NAMALWA (cell line): ENCODE results near the gene CFP.
"Not testable (repeated sequence)": the region's sequence is repeated elsewhere in the genome, so short reads cannot be mapped to it uniquely, and the experiment has no call there.

ENCODE experiments used
- DNase-seq: peaks from one replicate; pipeline ENCODE4 v3.0.0-alpha.2; 2015; ENCODE audit warnings: low spot score

Gene CFP

DNA sequence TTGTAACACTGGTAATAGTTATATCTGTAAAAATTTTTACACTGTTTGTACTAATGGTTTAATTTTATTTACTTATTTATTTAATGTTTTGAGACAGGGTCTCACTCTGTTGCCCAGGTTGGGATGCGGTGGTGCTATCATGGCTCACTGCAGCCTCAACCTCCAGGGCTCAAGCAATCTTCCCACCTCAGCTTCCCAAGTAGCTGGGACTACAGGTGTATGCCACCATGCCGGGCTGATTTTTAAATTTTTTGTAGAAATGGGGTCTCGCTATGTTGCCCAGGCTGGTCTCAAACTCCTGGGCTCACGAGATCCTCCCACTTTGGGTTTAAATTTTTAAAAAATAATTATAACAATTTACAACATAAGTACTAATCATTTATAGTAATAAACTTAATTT lies 26.6 kb downstream of the CFP start:
- DNase-seq: not testable (repeated sequence)

DNA sequence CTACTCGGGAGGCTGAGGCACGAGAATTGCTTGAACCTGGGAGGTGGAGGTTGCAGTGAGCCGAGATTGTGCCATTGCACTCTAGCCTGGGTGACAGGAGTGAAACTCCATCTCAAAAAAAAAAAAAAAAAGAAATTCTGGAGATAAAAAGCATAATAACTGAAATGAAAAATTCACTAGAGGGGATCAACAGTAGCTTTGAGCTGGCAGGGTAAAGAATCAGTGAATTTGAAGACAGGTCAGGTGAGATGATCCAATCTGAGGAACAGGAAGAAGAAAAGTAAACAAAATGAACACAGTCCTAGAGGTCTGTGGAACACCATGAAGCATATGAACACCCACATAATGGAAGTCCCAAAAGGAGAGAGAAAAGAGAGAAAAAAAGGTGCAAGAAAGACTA lies 32.5 kb downstream of the CFP start:
- no peak for DNase-seq

DNA sequence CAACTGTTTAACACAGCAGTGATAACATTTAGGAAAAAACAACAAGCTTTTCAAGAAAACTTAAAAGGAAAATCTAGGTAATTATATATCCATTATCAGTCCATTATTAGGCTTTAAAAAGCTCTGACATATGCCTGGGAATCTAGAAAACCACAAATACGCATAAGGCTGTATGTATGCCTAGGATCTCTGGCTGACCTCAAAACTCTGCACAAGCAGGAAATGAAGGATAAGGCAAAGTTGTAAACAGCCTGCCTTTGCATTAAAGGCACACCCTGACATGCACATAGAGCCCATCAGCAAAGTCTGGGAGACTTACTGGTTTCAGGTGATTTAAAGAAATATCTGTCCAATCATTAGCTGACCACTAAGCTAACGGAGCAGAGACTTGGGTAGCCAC lies 33.5 kb downstream of the CFP start:
- DNase-seq: no peak

DNA sequence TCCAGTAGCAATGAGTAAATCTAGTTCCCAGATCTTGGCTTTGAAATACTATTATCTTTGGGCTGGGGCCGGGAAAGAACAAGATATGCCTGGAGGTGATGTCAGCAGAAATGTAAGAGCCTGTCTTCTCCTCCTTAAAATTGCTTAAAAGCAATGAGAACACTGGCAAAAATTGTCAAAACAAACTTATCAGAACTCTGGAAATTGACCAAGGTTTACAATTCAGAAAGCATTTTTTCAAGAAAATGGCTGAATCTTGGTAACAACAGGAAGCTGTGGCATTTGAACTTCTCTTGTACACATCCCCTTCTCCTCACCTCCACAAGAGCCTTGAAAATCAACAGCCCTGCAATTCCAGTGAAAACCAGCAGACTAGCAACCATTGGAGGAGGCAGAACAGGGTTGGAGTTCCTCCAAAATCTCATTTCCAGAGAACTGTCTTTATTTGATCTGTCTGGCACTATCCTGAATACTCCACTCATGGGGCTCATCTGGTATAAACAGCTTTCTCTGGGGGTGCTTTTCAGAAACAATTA lies 33.9 kb downstream of the CFP start:
- no peak for DNase-seq

DNA sequence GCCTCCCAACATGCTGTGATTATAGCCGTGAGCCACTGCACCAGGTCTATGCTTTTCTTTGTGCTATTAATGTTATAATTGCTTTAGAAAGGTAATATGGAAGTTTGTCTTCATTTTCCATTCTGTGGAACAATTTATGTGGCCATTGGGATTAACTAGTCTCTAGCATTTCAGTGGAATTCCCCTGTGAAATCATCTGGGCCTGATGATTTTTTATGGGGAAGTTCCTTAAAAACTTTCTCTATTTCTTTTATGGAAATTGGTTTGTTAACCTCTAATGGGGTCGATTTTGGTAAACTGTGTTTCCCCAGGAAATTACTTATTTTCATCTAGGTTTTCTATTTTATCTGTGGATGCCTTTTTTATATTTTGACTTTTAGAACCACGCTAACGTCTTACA lies 36.2 kb downstream of the CFP start:
- DNase-seq: no peak

DNA sequence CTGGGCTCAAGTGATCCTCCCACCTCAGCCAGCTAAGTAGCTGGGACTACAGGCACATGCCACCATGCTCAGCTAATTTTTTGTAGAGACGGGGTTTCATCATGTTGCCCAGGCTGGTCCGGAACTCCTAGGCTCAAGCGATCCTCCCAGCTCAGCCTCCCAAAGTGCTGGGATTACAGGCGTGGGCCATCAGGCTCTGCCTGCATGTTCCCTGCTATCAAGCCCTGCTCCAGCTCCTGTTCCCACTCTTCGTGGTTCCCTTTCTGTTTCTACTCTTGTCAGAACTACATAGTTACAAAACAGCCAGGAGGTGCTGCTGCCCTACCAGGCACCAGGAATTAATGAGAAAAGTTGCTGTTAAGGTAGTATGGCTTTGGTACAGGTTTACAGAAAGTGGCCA lies 38.7 kb downstream of the CFP start:
- no peak for DNase-seq

DNA sequence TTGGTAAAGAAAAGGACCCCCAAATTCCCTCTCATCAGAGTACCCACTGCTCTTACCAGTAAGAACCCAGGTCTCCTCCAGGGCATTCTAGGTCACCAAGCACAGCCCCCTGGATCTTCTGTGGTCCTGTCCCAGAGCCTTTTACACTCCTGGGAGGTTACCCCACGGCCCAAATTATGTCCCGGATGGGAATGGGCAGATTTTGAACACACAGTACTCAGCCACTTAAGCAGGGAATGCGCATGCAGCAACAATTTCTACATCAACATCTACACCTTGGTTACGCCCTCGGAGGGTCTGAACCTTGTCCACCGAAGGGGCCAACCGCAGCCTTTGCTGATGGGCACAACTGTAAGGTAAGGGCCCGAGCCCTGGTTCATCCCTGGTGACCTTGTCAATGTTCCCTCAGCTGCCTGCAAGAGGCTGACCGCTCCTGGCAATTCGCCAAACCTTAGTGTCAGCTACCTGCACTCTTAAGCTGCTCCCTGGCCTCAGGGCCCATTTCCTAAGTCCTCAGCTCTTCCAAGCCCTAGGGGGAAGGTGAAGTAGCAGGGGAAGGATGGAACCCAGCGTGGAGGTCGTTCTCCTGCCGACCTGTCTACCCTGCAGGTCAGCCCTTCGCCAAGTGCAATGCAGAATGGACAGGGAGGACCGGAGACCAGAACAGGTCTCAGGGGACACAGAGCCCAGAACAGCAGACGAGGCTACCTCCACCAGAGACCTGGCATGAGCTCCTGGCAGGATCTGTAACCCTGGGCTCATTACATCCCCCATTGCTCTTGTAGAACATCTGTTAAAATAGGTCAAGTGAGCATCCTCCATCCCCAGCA lies 41.6 kb downstream of the CFP start:
- DNase-seq: no peak

DNA sequence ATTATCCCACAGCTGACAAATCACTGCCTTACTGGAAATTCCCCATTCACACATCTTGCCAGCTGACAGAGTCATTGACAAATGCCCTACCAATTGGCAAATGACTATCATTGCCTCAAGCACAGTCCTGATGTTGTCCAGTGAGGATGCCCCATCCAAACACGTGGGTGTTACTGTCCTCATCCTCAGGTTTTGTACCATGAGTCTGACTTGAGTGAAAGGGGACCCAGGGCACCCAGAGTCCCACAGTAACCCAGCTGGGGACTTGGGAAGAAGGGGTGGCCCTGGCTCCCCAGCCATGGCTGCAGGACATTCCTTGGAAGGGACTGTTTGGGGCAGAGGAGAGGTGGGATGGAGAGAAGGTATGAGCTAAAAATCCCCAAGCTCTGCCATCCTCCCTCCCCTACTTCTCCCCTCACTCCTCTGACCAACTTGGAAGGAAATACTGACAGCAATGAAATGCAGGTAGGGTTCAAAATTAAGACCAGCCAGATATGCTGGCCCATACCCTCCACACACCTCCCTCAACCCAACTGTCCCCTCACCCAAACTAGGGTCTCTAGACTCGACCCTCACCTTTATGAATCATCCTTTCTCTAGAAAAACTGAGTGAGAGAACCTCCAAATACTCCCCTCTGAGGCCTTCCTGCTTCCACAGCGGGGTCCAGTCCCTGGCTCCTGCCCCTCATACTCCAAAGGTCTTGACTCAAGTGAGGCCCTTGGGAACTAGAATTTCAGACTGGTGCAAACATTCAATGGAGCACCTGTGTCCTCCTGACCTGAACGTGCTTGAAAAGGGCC lies 42.4 kb downstream of the CFP start:
- DNase-seq: no peak

DNA sequence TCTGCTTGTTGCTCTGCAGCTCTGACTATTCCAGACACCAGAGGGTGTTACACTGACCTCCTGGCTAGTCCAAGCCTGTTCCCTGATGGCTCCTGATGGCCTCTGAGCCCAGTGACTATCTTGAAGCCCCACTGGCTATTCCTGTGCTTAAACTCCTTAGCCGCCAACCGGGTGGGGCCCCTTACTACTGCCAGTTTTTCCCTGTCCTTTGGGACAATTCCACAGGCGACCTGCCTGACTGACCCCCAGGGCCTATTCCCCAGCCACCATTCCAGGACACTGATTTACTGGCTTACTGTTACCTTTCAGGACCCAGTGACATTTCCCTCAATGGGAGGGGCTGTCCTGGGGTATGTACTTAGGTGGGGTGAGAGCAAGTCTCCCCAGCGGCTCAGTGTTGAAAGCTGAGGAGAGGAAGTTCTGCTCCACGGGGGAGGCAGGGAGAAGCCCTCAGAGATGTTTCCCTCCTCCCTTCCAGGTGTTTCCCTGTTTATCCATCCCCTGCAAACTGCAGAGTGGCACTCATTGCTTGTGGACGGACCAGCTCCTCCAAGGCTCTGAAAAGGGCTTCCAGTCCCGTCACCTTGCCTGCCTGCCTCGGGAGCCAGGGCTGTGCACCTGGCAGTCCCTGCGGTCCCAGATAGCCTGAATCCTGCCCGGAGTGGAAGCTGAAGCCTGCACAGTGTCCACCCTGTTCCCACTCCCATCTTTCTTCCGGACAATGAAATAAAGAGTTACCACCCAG lies 43.5 kb downstream of the CFP start:
- DNase-seq: no peak

DNA sequence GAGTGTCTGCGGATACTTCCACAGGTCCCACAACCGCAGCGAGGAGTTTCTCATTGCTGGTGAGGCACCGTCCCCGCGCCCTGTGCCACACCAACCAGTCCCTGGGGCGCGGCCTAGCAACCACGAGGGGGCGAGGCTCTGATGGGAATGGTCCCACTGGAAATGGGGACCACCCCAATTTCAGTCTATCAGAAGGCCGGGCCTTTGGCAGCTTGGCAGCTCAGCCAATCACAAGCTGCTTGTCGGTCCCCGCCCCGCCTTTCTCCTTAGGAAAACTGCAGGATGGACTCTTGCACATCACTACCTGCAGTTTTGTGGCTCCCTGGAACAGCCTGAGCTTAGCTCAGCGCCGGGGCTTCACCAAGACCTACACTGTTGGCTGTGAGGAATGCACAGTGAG lies 44.5 kb downstream of the CFP start:
- DNase-seq: no peak

DNA sequence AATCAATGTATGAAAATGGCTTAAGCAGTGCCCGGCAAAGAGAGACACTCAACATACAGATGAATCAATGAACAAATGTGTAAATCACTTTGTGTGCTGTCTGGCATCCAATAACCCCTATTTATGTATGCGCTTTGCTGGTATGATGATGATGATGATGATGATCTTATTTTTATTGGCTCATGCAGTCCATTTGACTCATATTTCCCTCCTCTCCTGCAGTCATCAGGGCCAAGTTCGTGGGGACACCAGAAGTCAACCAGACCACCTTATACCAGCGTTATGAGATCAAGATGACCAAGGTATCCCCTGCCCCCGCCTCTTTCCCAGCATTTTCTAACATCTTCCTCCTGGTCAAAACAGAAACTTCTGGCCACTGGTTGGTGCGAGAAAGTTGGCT lies 45.0 kb downstream of the CFP start:
- DNase-seq: no peak

DNA sequence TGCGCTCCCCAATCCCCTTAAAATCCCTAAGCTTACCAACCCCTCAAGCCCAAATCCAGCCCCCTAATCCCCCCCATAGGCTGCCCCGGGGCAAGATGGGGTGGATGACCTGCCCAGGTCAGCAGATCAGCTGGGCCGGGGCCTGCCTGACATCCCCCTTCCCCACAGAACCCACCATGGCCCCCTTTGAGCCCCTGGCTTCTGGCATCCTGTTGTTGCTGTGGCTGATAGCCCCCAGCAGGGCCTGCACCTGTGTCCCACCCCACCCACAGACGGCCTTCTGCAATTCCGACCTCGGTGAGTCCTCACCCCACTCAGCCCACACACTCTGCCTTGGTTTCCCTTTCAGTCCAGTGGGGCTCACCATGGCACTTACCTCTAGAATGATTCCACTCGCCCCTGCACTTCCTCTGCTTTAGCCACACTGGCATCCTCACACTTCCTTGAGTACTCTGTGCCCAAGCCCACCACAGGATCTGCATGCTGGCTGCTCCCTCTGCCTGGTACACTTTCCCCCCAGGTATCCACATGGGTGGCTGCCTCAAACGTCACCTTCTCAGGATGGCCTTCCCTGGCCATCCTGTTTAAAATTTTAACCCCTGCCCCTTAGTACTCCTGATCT lies 46.4 kb downstream of the CFP start:
- no peak for DNase-seq

DNA sequence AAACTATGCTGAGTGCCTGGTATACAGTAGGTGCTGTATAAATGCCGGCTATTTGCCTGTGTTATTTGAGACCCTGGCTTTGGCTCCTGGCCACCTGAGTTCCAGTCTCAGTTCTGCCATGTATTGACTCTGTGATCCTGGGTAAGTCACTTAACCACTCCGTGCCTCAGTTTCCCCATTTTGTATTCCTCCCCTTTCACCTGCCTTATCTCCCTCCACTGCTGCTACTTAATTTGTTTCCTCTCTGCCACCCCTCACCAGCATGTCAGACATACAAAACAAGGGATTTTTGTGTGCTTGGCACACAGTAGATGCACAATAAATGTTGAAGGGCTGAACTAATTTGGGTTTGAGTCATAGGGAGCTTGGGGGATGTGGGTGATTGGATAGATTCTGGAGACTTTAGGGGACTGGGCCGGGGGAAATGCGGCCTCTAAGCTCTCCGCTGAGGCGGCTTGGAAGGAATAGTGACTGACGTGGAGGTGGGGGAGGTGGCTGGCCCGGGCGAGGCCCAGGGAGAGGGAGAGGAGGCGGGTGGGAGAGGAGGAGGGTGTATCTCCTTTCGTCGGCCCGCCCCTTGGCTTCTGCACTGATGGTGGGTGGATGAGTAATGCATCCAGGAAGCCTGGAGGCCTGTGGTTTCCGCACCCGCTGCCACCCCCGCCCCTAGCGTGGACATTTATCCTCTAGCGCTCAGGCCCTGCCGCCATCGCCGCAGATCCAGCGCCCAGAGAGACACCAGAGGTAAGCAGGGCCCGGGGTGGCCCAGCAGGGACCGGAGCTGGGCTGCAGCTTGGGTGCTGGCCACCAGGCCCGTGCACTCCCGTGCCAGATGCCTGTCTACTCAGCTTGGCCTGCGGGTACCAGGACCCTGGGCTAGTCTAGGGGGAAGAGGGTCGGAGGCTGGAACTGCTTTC lies 47.7 kb downstream of the CFP start, which contains the start of gene TIMP1:
TIMP1 (plus strand) TSS at position 706 of the 917 bp plus-strand sequence. CDS start 980 bp downstream, outside the sequence.
- DNase-seq: no peak

DNA sequence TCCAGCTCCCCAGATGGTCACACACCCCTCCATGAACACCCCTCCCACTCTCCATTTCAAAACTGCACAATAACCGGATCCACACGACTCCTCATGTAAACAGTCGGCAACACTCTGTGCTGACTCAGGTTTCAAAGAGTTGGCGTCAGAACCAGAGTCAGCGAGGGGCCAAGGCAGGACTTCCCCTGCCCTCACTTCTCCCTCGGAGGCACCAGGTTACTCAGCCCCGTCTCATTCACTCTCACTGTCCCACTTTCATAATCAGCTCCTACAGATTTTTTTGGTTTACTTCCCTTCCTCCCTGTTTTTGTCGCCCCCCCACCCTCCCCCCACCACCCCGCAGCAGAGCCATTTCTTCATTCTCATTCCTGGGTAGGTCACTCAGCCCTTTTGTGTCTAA lies 50.2 kb downstream of the CFP start:
- DNase-seq: no peak

DNA sequence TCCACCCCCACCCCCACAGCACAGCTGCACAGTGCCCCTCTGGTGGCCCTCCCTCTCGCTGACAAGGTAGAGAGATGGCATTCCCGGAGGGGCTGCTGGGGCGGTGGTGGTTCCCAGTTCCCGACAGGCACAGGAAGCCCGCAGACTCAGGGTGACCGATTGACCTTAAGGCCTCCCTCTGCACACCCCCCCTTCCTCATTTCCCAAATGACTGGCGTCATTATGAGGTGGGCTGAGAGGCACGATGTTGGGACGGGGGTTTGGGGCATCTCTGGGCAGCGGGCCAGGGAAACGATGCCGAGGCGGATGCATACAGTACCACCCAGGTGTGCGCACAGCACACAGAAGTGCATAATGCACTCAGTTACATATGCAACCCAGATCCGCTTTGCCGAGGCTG lies 51.0 kb downstream of the CFP start:
- DNase-seq: no peak

DNA sequence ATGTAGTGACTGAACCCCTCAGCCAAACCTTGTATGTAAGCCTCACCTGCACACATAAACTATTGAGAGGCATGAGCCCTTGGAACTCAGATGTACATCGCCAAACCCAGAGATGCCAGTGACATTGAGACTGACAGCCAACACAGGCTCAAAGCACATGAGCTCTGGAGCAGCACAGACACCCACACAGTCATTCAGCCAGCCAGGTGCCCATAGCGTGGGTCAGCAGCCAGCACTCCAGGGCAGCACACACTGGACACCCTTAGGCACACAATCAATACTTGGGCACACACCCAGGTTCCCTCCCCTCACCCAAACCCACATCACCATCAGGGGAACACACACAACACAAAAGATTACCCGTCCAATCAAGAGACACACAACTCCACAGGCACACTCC lies 51.8 kb downstream of the CFP start:
- DNase-seq: no peak

DNA sequence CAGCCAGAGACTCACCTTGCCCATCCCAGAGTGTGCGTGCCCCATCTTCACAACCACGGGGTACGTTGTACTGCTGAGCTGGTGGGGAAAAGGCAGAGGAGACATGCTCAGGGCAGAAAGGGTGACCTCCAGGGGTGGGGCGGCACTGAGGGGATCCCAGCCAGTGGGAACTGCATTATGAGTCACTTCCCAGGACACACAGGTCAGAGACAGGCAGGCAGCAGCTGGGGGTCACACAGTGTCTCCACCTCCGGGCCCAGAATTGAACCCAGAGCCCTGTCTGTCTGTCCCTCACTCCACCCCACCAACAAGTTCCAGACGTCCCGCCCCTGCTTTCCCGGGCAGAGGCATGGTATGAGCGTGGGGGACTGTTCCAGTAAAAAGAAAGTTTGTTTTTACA lies 52.3 kb downstream of the CFP start:
- no peak for DNase-seq

DNA sequence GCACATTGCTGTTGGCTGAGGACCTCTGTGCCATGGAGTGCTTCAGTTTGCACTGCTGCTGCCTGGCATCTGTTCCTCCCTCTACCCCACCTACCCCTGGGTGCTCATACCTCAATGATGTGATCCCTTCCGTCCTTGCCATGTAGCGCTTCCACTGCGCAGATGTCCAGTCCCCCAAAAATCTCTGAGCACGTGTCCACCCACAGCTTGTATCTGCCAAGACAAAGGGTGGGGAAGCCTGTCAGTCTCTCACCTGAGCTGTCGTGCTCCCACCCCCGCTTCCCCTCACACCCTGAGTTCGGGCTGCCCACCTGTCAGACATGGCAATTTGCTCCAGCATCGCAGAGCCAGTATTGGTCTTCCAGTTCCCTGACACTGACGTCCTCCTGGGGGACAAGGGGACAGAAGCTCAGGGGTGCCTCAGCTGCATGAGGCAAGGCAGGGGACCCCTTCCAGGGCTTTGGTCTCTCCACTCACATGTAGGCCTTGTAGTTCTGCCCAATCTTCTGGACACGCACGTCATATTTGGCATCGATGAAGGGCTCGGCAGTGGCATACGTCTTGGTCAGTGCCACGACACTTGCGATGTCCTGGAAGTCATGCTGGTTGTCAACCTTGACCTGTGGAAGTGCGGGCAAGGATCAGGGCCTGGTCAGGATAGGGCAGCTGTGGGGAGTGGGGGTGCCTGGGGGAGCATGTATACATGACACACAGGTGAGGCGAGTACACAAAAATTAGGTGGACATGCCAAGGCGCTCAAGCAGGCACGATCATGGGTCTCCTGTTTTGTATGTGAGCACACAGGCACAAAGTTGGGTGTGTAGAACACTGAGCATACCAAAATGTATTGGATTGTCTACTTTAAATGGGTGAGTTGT lies 53.5 kb downstream of the CFP start:
- DNase-seq: no peak

DNA sequence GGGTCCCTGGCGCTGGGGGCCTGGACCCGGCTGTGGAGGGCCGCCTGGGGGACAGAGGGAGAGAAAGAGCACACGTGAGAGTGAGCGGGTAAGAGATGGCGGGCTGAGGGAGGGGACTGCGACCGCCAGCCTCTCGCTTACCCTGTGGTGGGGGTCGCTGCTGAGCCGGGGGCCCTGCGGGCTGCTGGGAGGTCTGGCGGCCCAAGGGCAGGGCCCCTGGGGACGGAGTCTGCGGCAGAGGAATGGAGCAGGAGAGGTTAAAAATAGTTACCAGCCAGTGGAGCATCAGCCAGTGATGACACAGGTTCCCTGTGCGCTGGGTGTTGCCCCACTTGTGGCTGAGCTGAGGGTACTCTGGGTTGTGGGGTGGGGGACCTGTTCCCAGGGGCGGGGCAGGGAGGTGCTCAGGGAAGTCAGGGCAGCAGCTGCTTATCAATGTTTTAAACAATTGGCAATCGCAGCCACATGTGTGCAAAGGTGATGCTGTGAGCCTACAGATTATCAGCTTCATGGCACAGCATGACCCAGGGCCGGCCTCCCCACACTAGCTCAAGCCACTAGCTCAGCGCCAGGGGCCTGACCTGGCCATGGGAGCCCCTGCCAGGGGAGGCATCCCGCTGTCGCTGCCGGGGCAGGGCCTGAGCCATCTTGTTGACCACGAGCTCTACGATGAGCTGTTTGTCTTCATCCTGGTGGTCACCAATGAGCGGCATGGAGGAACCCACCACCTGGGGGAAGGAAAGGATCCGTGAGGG lies 55.0 kb downstream of the CFP start:
- no peak for DNase-seq
